Measurements from ENCODE around the gene PCNX2. TPM values are rescaled to one million over a fixed set of nuclear protein-coding genes. Genes with fewer than 3 reads are reported as not detected.

Gene PCNX2
- total RNA-seq, 2 experiments from 2014 or later = 46.4 to 49.4 TPM

GRCh38 chr1:233075915-233076295, 219.6 kb downstream of the PCNX2 start:
- H3K4me1 ChIP-seq (ENCODE audit: insufficient read depth, low read length) = no peaks in the 10 kb centered on the region
- H3K27ac Mint-ChIP-seq = no peak overlapping the region
- no peaks in the 10 kb centered on the region for H3K4me1 Mint-ChIP-seq (ENCODE audit: low read depth)
- H3K27ac ChIP-seq (ENCODE audit: low read depth in 1 of 2, low read length in 2 of 2) = no peak overlapping the region
- no peak overlapping the region for H3K4me3 Mint-ChIP-seq
- TF ChIP-seq, protein P1, sequence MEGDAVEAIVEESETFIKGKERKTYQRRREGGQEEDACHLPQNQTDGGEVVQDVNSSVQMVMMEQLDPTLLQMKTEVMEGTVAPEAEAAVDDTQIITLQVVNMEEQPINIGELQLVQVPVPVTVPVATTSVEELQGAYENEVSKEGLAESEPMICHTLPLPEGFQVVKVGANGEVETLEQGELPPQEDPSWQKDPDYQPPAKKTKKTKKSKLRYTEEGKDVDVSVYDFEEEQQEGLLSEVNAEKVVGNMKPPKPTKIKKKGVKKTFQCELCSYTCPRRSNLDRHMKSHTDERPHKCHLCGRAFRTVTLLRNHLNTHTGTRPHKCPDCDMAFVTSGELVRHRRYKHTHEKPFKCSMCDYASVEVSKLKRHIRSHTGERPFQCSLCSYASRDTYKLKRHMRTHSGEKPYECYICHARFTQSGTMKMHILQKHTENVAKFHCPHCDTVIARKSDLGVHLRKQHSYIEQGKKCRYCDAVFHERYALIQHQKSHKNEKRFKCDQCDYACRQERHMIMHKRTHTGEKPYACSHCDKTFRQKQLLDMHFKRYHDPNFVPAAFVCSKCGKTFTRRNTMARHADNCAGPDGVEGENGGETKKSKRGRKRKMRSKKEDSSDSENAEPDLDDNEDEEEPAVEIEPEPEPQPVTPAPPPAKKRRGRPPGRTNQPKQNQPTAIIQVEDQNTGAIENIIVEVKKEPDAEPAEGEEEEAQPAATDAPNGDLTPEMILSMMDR (IDR thresholded peaks at IDR 0.05) = no peak
- no peaks in the 10 kb centered on the region for H3K27me3 ChIP-seq (ENCODE audit: control insufficient read depth in 1 of 2, insufficient read depth in 2 of 2, low read length in 2 of 2)
- CTCF ChIA-PET = no interaction called here
- ATAC-seq (ENCODE audit: poor library complexity) (no peak), DNase-seq (no peak)
- H3K9me3 ChIP-seq (ENCODE audit: control insufficient read depth in 1 of 2, insufficient read depth in 1 of 2, low read length in 2 of 2) = peaks cover 0 to 6% of the 10 kb centered on the region in 2 experiments
- intact Hi-C loops (cut with DNase I, micrococcal nuclease) = no loop called here
- no peaks in the 10 kb centered on the region for H3K36me3 ChIP-seq (ENCODE audit: insufficient read depth, low read length)
- H3K27me3 Mint-ChIP-seq = no peaks in the 10 kb centered on the region
- H3K36me3 Mint-ChIP-seq (ENCODE audit: low read depth) = peaks cover 43% of the 10 kb centered on the region
- peaks cover 2% of the 10 kb centered on the region for H3K9me3 Mint-ChIP-seq
- no peak overlapping the region for H3K4me3 ChIP-seq (ENCODE audit: low read length)
- POLR2A ChIA-PET = no interaction called here

DNA sequence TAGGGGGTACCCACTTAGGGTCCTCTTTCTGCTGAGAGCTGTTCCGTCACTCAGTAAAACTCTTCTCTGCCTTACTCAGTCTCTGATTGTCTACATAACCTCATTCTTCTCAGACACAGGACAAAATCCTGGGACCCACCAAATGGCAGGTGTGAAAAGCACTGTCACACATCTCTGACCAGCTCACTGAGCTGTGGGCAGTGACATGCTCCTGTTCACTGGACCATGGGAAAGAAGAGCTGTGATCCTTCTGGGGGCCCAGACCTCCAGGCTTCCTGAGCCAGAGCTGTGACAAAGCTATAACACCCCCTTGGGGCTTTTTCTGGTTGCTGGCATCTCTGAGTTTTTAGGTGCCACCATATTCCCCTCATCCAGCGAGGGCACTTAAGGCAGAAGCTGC, 229.4 kb downstream of the PCNX2 start:
- H3K27ac ChIP-seq (ENCODE audit: low read depth in 1 of 2, low read length in 2 of 2) = no peak overlapping the region
- H3K27me3 ChIP-seq (ENCODE audit: control insufficient read depth in 1 of 2, insufficient read depth in 2 of 2, low read length in 2 of 2) = no peaks in the 10 kb centered on the region
- Mint-ChIP-seq H3K9me3 (peaks cover 2% of the 10 kb centered on the region), H3K27me3 (no peaks in the 10 kb centered on the region), H3K36me3 (ENCODE audit: low read depth) (peaks cover 35% of the 10 kb centered on the region), H3K27ac (no peak overlapping the region), H3K4me3 (no peak overlapping the region), H3K4me1 (ENCODE audit: low read depth) (no peaks in the 10 kb centered on the region)
- H3K36me3 ChIP-seq (ENCODE audit: insufficient read depth, low read length) = no peaks in the 10 kb centered on the region
- H3K9me3 ChIP-seq (ENCODE audit: control insufficient read depth in 1 of 2, insufficient read depth in 1 of 2, low read length in 2 of 2) = peaks cover 0 to 7% of the 10 kb centered on the region in 2 experiments
- TF ChIP-seq, protein P1 (IDR thresholded peaks at IDR 0.05) = no peak
- H3K4me3 ChIP-seq (ENCODE audit: low read length) = no peak overlapping the region
- ChIA-PET CTCF (no interaction called here), POLR2A (no interaction called here)
- no peaks in the 10 kb centered on the region for H3K4me1 ChIP-seq (ENCODE audit: insufficient read depth, low read length)
- ATAC-seq (ENCODE audit: poor library complexity) (no peak), DNase-seq (no peak)
- intact Hi-C loops (cut with DNase I, micrococcal nuclease) = no loop called here

DNA sequence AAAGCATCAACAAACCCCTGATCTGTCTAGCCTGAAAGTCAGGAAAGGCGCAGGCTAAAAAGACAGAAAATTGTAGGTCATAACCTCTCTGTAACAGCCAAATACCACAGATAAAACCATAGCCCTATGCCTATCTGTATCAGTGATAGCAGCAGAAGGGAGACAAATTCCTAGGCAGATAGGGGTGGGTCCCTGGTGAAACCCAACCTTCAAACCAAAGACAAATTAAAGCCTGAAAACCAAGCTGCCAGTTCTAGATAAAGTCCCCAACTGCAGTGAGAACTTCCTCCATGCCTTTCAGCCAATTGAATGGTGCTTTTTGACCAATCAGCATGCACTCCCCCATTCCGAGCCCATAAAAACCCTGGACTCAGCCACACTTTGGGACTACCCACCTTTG, 229.8 kb downstream of the PCNX2 start:
- intact Hi-C loops (cut with DNase I, micrococcal nuclease) = no loop called here
- H3K36me3 ChIP-seq (ENCODE audit: insufficient read depth, low read length) = no peaks in the 10 kb centered on the region
- no peak overlapping the region for H3K4me3 ChIP-seq (ENCODE audit: low read length)
- no peaks in the 10 kb centered on the region for H3K4me1 Mint-ChIP-seq (ENCODE audit: low read depth)
- DNase-seq (no peak), ATAC-seq (ENCODE audit: poor library complexity) (no peak)
- H3K9me3 ChIP-seq (ENCODE audit: control insufficient read depth in 1 of 2, insufficient read depth in 1 of 2, low read length in 2 of 2) = peaks cover 0 to 7% of the 10 kb centered on the region in 2 experiments
- H3K27me3 Mint-ChIP-seq = no peaks in the 10 kb centered on the region
- ChIA-PET CTCF (no interaction called here), POLR2A (no interaction called here)
- H3K9me3 Mint-ChIP-seq = peaks cover 2% of the 10 kb centered on the region
- no peak overlapping the region for H3K4me3 Mint-ChIP-seq
- H3K27ac Mint-ChIP-seq = no peak overlapping the region
- H3K27me3 ChIP-seq (ENCODE audit: control insufficient read depth in 1 of 2, insufficient read depth in 2 of 2, low read length in 2 of 2) = no peaks in the 10 kb centered on the region
- no peaks in the 10 kb centered on the region for H3K4me1 ChIP-seq (ENCODE audit: insufficient read depth, low read length)
- H3K36me3 Mint-ChIP-seq (ENCODE audit: low read depth) = peaks cover 35% of the 10 kb centered on the region
- TF ChIP-seq, protein P1 (IDR thresholded peaks at IDR 0.05) = no peak
- H3K27ac ChIP-seq (ENCODE audit: low read depth in 1 of 2, low read length in 2 of 2) = no peak overlapping the region
